ENCODE measurements around the gene PUS7. TPM values are rescaled to one million over a fixed set of nuclear protein-coding genes. Genes with fewer than 3 reads are reported as not detected.

Gene PUS7
- total RNA-seq (ENCODE audit: unreplicated experiment): 20.0 TPM
- long read RNA-seq, partial matches to known transcripts: 1 of 2 reads
- long read RNA-seq, other reads (novel, unspliced or antisense): 0 of 2 reads

GRCh38 chr7:105521717-105522463 lies at the start of gene PUS7:
Gene PUS7, minus strand, starts transcription at chr7:105522271. Its CDS starts 13,759 bp downstream, at chr7:105508512.
- Mint-ChIP-seq H3K4me1 (ENCODE audit: low read depth, unreplicated experiment) (peaks cover 1% of the 10 kb centered on the region), H3K27ac (ENCODE audit: unreplicated experiment) (peak within 1 kb of the TSS; percentile 96), H3K9me3 (ENCODE audit: unreplicated experiment) (peaks cover 3% of the 10 kb centered on the region), H3K36me3 (ENCODE audit: unreplicated experiment) (no peaks in the 10 kb centered on the region), H3K27me3 (ENCODE audit: unreplicated experiment) (peaks cover 5% of the 10 kb centered on the region), H3K4me3 (ENCODE audit: unreplicated experiment) (peak within 1 kb of the TSS; percentile 98)
- DNase-seq: peak; percentile 89
- TF ChIP-seq CTCF (IDR thresholded peaks at IDR 0.05; ENCODE audit: partially characterized antibody, unreplicated experiment): no peak

GRCh38 chr7:105567821-105568220 lies 45.8 kb upstream of the PUS7 start:
- H3K4me1 Mint-ChIP-seq (ENCODE audit: low read depth, unreplicated experiment): no peaks in the 10 kb centered on the region
- no peak for TF ChIP-seq CTCF (IDR thresholded peaks at IDR 0.05; ENCODE audit: partially characterized antibody, unreplicated experiment)

GRCh38 chr7:105567024-105567423 lies 45.0 kb upstream of the PUS7 start:
- no peak for DNase-seq
- no peaks in the 10 kb centered on the region for H3K4me1 Mint-ChIP-seq (ENCODE audit: low read depth, unreplicated experiment)
- H3K4me3 Mint-ChIP-seq (ENCODE audit: unreplicated experiment): no peak overlapping the region
- no peak for TF ChIP-seq CTCF (IDR thresholded peaks at IDR 0.05; ENCODE audit: partially characterized antibody, unreplicated experiment)
- H3K9me3 Mint-ChIP-seq (ENCODE audit: unreplicated experiment): no peaks in the 10 kb centered on the region
- H3K36me3 Mint-ChIP-seq (ENCODE audit: unreplicated experiment): no peaks in the 10 kb centered on the region
- H3K27ac Mint-ChIP-seq (ENCODE audit: unreplicated experiment): no peak overlapping the region
- no peaks in the 10 kb centered on the region for H3K27me3 Mint-ChIP-seq (ENCODE audit: unreplicated experiment)

More at GRCh38 chr7:105567821-105568220, 45.8 kb upstream of the PUS7 start:
- no peaks in the 10 kb centered on the region for H3K9me3 Mint-ChIP-seq (ENCODE audit: unreplicated experiment)
- no peak for DNase-seq
- no peak overlapping the region for H3K27ac Mint-ChIP-seq (ENCODE audit: unreplicated experiment)
- H3K36me3 Mint-ChIP-seq (ENCODE audit: unreplicated experiment): no peaks in the 10 kb centered on the region
- H3K4me3 Mint-ChIP-seq (ENCODE audit: unreplicated experiment): no peak overlapping the region
- no peaks in the 10 kb centered on the region for H3K27me3 Mint-ChIP-seq (ENCODE audit: unreplicated experiment)

- no peak overlapping the region for H3K4me3 Mint-ChIP-seq (ENCODE audit: unreplicated experiment)
- no peak for DNase-seq
- no peaks in the 10 kb centered on the region for H3K36me3 Mint-ChIP-seq (ENCODE audit: unreplicated experiment)
- peaks cover 1% of the 10 kb centered on the region for H3K27me3 Mint-ChIP-seq (ENCODE audit: unreplicated experiment)
- no peak overlapping the region for H3K27ac Mint-ChIP-seq (ENCODE audit: unreplicated experiment)
- no peak for TF ChIP-seq CTCF (IDR thresholded peaks at IDR 0.05; ENCODE audit: partially characterized antibody, unreplicated experiment)
- no peaks in the 10 kb centered on the region for H3K9me3 Mint-ChIP-seq (ENCODE audit: unreplicated experiment)
- H3K4me1 Mint-ChIP-seq (ENCODE audit: low read depth, unreplicated experiment): no peaks in the 10 kb centered on the region
These were observed 43.1 kb upstream of the PUS7 start for GRCh38 chr7:105565190-105565589.

GRCh38 chr7:105559926-105560325 lies 37.9 kb upstream of the PUS7 start:
- no peaks in the 10 kb centered on the region for H3K36me3 Mint-ChIP-seq (ENCODE audit: unreplicated experiment)
- no peak overlapping the region for H3K27ac Mint-ChIP-seq (ENCODE audit: unreplicated experiment)
- no peak overlapping the region for H3K4me3 Mint-ChIP-seq (ENCODE audit: unreplicated experiment)
- no peak for DNase-seq
- no peaks in the 10 kb centered on the region for H3K9me3 Mint-ChIP-seq (ENCODE audit: unreplicated experiment)
- TF ChIP-seq CTCF (IDR thresholded peaks at IDR 0.05; ENCODE audit: partially characterized antibody, unreplicated experiment): no peak
- H3K27me3 Mint-ChIP-seq (ENCODE audit: unreplicated experiment): peaks cover 3% of the 10 kb centered on the region
- no peaks in the 10 kb centered on the region for H3K4me1 Mint-ChIP-seq (ENCODE audit: low read depth, unreplicated experiment)

Measured in glutamatergic neuron (in vitro differentiated cells).